Ishikawa (cell line): ENCODE data around the gene NCBP3.
A peak's percentile ranks its signal among the peaks of the same experiment; 100 is the strongest.

Source experiments
- CEBPB ChIP-seq: IDR thresholded peaks from 2 replicates; pipeline ENCODE4 v1.6.1; 2012
- CREB1 ChIP-seq: IDR thresholded peaks from 2 replicates; pipeline ENCODE4 v1.6.1; 2012; ENCODE audit warnings: low read depth
- EGR1 ChIP-seq: IDR thresholded peaks from 2 replicates; pipeline ENCODE4 v1.6.1; 2012
- EP300 ChIP-seq: IDR thresholded peaks from 2 replicates; pipeline ENCODE4 v1.6.1; 2012; ENCODE audit warnings: borderline replicate concordance
- FOXM1 ChIP-seq: IDR thresholded peaks from 2 replicates; pipeline ENCODE4 v1.6.1; 2012; ENCODE audit warnings: low read depth, borderline replicate concordance
- NFIC ChIP-seq: IDR thresholded peaks from 2 replicates; pipeline ENCODE4 v1.6.1; 2012
- RAD21 ChIP-seq: IDR thresholded peaks from 2 replicates; pipeline ENCODE4 v1.6.1; 2012; ENCODE audit warnings: low read depth
- REST ChIP-seq: IDR thresholded peaks from 2 replicates; pipeline ENCODE4 v1.6.1; 2012; ENCODE audit warnings: low read depth, mild to moderate bottlenecking
- TAF1 ChIP-seq: IDR thresholded peaks from 2 replicates; pipeline ENCODE4 v1.6.1; 2012; ENCODE audit warnings: low read depth, mild to moderate bottlenecking
- TCF12 ChIP-seq: IDR thresholded peaks from 2 replicates; pipeline ENCODE4 v1.6.1; 2012; ENCODE audit warnings: low read depth
- TEAD4 ChIP-seq: IDR thresholded peaks from 2 replicates; pipeline ENCODE4 v1.6.1; 2012
- USF1 ChIP-seq: IDR thresholded peaks from 2 replicates; pipeline ENCODE4 v1.6.1; 2012
- YY1 ChIP-seq: IDR thresholded peaks from 2 replicates; pipeline ENCODE4 v1.6.1; 2012; ENCODE audit warnings: low read depth
- ZBTB7A ChIP-seq: IDR thresholded peaks from 2 replicates; pipeline ENCODE4 v1.6.1; 2012; ENCODE audit warnings: low read depth
- TF ChIP-seq, protein P1 (sequence below): IDR thresholded peaks from 2 replicates; pipeline ENCODE4 v1.6.1; 2012

NCBP3 gene

DNA sequence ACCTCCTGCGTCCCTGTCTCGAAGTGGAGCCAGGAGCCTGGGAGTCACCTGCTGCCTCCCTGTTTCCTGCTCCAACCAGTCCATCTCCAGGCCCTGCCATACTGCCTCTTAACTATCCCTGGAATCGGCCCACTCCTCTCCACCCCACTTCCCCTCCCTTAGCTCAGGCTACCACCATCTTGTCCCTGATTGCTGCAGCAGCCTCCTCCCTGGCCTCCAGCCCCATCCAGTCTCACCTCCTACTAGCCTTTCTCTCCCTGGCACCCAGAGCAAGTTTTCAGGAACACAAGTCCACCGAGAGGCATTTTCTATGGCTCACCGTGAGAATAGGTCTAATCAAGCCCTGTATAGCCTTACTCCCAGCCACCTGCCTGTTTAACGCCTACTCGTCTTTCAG lies 47.7 kb upstream of the NCBP3 start:
- TF ChIP-seq RAD21 = no peak
- no peak for TF ChIP-seq TEAD4
- TF ChIP-seq TCF12 = no peak
- no peak for TF ChIP-seq ZBTB7A
- TF ChIP-seq FOXM1 = no peak
- no peak for TF ChIP-seq EP300
- TF ChIP-seq TAF1 = no peak
- TF ChIP-seq, protein P1, sequence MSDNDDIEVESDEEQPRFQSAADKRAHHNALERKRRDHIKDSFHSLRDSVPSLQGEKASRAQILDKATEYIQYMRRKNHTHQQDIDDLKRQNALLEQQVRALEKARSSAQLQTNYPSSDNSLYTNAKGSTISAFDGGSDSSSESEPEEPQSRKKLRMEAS = no peak
- no peak for TF ChIP-seq REST
- TF ChIP-seq CREB1 = no peak
- no peak for TF ChIP-seq EGR1
- no peak for TF ChIP-seq CEBPB
- no peak for TF ChIP-seq YY1
- TF ChIP-seq USF1 = no peak
- no peak for TF ChIP-seq NFIC

- no peak for TF ChIP-seq YY1
- peak; percentile 28; the same call in 1 of the 2 replicates for TF ChIP-seq EP300
- no peak for TF ChIP-seq TEAD4
- no peak for TF ChIP-seq FOXM1
- TF ChIP-seq USF1 = no peak
- TF ChIP-seq RAD21 = no peak
- peak; percentile 59; the same call in 1 of the 2 replicates for TF ChIP-seq ZBTB7A
- TF ChIP-seq REST = no peak
- TF ChIP-seq TCF12 = no peak
- TF ChIP-seq, protein P1 = peak; percentile 56; the same call in 1 of the 2 replicates
- TF ChIP-seq NFIC = no peak
- 0 out of 2 replicates have a peak, but pooled peaks have one; percentile 11 for TF ChIP-seq TAF1
- no peak for TF ChIP-seq CREB1
- TF ChIP-seq CEBPB = no peak
- TF ChIP-seq EGR1 = peak; percentile 45
These were observed 47.1 kb upstream of the NCBP3 start, which contains the start of gene CAMKK1 for GRCh38 chr17:3893003-3893719. Gene CAMKK1 (minus strand): TSS chr17:3893053. CDS start chr17:3885687, 7,366 bp downstream.

DNA sequence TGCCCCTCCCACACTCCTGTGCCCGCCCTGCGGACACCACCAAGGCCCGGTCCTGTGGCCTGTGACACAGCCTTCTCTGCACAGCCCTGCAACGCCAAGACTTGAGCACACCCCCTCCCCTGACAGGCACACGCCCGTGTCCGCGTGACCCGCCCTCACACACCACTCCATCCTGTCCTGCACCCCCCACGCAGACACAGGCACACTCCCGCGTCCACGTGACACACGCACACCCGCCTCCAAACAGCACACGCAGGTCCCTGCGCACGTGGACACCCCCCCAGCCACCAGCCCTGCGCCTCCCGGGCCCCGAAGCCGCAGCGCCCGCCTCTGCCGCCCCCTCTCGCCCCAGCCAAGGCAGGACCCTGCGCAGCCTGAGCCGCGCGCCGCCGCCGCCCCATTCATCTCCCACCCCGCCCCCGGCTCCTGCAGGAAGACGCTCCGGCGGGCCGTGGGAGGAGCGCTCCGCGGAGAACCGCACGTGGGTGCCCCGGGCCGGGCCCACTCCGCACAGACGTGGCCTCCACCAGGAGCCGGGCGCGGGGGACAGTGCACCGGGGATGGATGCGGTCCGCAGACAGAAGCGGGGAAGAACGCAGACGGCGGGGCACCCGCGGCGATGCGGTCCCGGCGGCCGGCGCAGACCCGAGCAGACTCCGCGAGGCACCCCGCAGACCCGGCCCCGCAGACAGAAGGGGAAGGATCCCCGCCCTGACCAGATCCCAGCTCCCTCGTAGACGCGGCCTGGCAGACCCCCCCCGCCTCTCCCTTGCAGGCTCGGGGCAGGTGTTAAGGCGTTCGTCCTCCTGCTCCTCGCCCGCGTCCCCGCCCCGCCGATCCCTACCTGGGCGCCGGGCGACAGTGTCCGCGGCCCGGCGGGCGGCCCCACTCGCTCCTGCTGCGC lies 46.3 kb upstream of the NCBP3 start:
- TF ChIP-seq EP300 (no peak), NFIC (no peak), CEBPB (no peak), TEAD4 (no peak), USF1 (peak; percentile 92), TCF12 (no peak), FOXM1 (no peak), RAD21 (no peak), EGR1 (peak; percentile 22; the same call in 1 of the 2 replicates), REST (no peak), TAF1 (0 out of 2 replicates have a peak, but pooled peaks have one; percentile 3), ZBTB7A (no peak), CREB1 (no peak), YY1 (no peak)
- TF ChIP-seq, protein P1 = peak; percentile 90
